ENCODE data around the gene ACSS1. TPM values are rescaled to one million over a fixed set of nuclear protein-coding genes. Genes with fewer than 3 reads are reported as not detected.
"Not testable (repeated sequence)": the region's sequence is repeated elsewhere in the genome, so short reads cannot be mapped to it uniquely, and the experiment has no call there.

The ACSS1 gene
- total RNA-seq, 2 experiments from 2014 or later: 17.5 to 18.2 TPM

GRCh38 chr20:25007491-25008305 lies 50.2 kb downstream of the ACSS1 start:
- intact Hi-C loops (cut with micrococcal nuclease): no loop called here
- POLR2A ChIA-PET: no interaction called here
- H3K27ac Mint-ChIP-seq: no peak overlapping the region

DNA sequence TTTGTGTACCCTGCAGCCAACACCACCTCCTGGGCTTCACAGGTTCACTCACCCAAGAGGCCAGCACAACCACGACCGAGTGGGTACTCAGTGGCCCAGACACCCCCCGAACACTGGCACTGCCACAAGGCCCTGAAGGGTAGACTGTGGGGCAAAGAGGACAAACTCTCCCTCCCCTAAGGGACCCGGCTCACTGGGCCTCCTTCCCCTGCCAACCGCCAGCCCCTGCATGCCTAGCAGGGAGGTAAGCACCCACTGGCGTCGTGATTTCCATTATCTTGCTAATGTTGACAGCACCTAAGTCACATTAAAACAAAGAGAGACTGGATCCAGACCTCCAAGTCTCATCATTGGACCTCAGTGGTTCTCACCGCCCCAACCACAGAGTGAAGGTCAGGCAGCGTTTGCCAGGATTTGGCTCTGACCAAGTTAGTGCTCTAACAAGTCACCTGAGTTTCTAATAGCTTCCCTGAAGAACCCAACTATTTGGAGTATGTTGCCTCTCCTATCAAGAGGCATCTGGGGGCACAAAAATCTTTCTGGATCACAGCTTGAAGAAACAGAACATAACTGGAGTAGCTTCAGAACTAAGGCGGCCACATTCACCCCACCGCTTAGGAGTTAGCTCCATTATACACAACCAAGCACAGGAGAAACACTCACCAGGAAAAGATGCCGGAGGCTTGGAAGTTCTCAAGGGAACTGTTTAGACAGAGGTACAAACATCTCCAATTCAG lies 51.3 kb downstream of the ACSS1 start:
- no peak for DNase-seq
- TF ChIP-seq, protein P1, sequence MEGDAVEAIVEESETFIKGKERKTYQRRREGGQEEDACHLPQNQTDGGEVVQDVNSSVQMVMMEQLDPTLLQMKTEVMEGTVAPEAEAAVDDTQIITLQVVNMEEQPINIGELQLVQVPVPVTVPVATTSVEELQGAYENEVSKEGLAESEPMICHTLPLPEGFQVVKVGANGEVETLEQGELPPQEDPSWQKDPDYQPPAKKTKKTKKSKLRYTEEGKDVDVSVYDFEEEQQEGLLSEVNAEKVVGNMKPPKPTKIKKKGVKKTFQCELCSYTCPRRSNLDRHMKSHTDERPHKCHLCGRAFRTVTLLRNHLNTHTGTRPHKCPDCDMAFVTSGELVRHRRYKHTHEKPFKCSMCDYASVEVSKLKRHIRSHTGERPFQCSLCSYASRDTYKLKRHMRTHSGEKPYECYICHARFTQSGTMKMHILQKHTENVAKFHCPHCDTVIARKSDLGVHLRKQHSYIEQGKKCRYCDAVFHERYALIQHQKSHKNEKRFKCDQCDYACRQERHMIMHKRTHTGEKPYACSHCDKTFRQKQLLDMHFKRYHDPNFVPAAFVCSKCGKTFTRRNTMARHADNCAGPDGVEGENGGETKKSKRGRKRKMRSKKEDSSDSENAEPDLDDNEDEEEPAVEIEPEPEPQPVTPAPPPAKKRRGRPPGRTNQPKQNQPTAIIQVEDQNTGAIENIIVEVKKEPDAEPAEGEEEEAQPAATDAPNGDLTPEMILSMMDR (IDR thresholded peaks at IDR 0.05): no peak
- Mint-ChIP-seq H3K27me3 (no peaks in the 10 kb centered on the region), H3K27ac (no peak overlapping the region), H3K36me3 (ENCODE audit: low read depth) (peaks cover 17% of the 10 kb centered on the region), H3K9me3 (peaks cover 2% of the 10 kb centered on the region), H3K4me3 (no peak overlapping the region), H3K4me1 (ENCODE audit: low read depth) (no peaks in the 10 kb centered on the region)
- intact Hi-C loops (cut with micrococcal nuclease): no loop called here
- ChIA-PET POLR2A (no interaction called here), CTCF (interaction anchor here (1.6 to 1.9 kb wide), 2 partner anchors 12 to 58 kb away, joined by 6 read pairs; no protein-coding TSS in a partner anchor)
- no peak for ATAC-seq

More at GRCh38 chr20:25007491-25008305, 50.2 kb downstream of the ACSS1 start:
- H3K4me3 Mint-ChIP-seq: no peak overlapping the region
- DNase-seq (no peak), ATAC-seq (no peak)
- H3K36me3 Mint-ChIP-seq (ENCODE audit: low read depth): peaks cover 11% of the 10 kb centered on the region
- no peaks in the 10 kb centered on the region for H3K4me1 Mint-ChIP-seq (ENCODE audit: low read depth)
- CTCF ChIA-PET: interaction anchor here (0.9 to 1.6 kb wide), 2 partner anchors 13 to 392 kb away, joined by 3 to 6 read pairs; no protein-coding TSS in a partner anchor
- peaks cover 2% of the 10 kb centered on the region for H3K9me3 Mint-ChIP-seq
- H3K27me3 Mint-ChIP-seq: no peaks in the 10 kb centered on the region
- TF ChIP-seq, protein P1 (IDR thresholded peaks at IDR 0.05): no peak

GRCh38 chr20:25005661-25006060 lies 52.3 kb downstream of the ACSS1 start:
- no peak for DNase-seq
- Mint-ChIP-seq H3K27ac (no peak overlapping the region), H3K27me3 (no peaks in the 10 kb centered on the region), H3K4me1 (ENCODE audit: low read depth) (no peaks in the 10 kb centered on the region), H3K36me3 (ENCODE audit: low read depth) (peaks cover 17% of the 10 kb centered on the region), H3K4me3 (no peak overlapping the region), H3K9me3 (peaks cover 2% of the 10 kb centered on the region)
- intact Hi-C loops (cut with micrococcal nuclease): no loop called here
- no peak for ATAC-seq
- ChIA-PET POLR2A (no interaction called here), CTCF (interaction anchor here (1.6 to 1.9 kb wide), 2 partner anchors 11 to 59 kb away, joined by 6 read pairs; no protein-coding TSS in a partner anchor)
- TF ChIP-seq, protein P1 (IDR thresholded peaks at IDR 0.05): no peak

- intact Hi-C loops (cut with micrococcal nuclease): no loop called here
- H3K27me3 Mint-ChIP-seq: no peaks in the 10 kb centered on the region
- ATAC-seq (no peak), DNase-seq (no peak)
- TF ChIP-seq, protein P1 (IDR thresholded peaks at IDR 0.05): no peak
- H3K27ac Mint-ChIP-seq: no peak overlapping the region
- peaks cover 17% of the 10 kb centered on the region for H3K36me3 Mint-ChIP-seq (ENCODE audit: low read depth)
- ChIA-PET CTCF (interaction anchor here (1.2 to 1.9 kb wide), 3 partner anchors 10 to 60 kb away, joined by 3 to 6 read pairs (median 4); no protein-coding TSS in a partner anchor), POLR2A (no interaction called here)
- H3K4me3 Mint-ChIP-seq: no peak overlapping the region
- H3K9me3 Mint-ChIP-seq: peaks cover 2% of the 10 kb centered on the region
- H3K4me1 Mint-ChIP-seq (ENCODE audit: low read depth): peaks cover 4% of the 10 kb centered on the region
Observed at GRCh38 chr20:25005220-25005619, 52.7 kb downstream of the ACSS1 start.

GRCh38 chr20:25003002-25003401 lies 54.9 kb downstream of the ACSS1 start:
- no peak overlapping the region for H3K27ac Mint-ChIP-seq
- TF ChIP-seq, protein P1 (IDR thresholded peaks at IDR 0.05): no peak
- peaks cover 2% of the 10 kb centered on the region for H3K9me3 Mint-ChIP-seq
- intact Hi-C loops (cut with micrococcal nuclease): no loop called here
- CTCF ChIA-PET: no interaction called here
- POLR2A ChIA-PET: no interaction called here
- H3K4me1 Mint-ChIP-seq (ENCODE audit: low read depth): peaks cover 7% of the 10 kb centered on the region
- H3K36me3 Mint-ChIP-seq (ENCODE audit: low read depth): peaks cover 17% of the 10 kb centered on the region
- no peak overlapping the region for H3K4me3 Mint-ChIP-seq
- DNase-seq (no peak), ATAC-seq (no peak)
- no peaks in the 10 kb centered on the region for H3K27me3 Mint-ChIP-seq

GRCh38 chr20:25001323-25001722 lies 56.6 kb downstream of the ACSS1 start:
- H3K4me3 Mint-ChIP-seq; H3K4me1 Mint-ChIP-seq (ENCODE audit: low read depth); CTCF ChIA-PET; H3K9me3 Mint-ChIP-seq; intact Hi-C loops (cut with micrococcal nuclease); ATAC-seq; H3K27me3 Mint-ChIP-seq; H3K27ac Mint-ChIP-seq; DNase-seq; POLR2A ChIA-PET: not testable (repeated sequence)
- H3K36me3 Mint-ChIP-seq (ENCODE audit: low read depth): peaks cover 16% of the 10 kb centered on the region

Measured in activated CD8-positive, alpha-beta T cell treated with anti-CD3 and anti-CD28 coated beads for 36 hours (primary cell).